CD4-positive, alpha-beta T cell treated with Interleukin-1 beta for 1 hour (primary cell): ENCODE data around the gene SOD3.

Experiments used
- DNase-seq, 2 donors: peaks; one replicate each; pipeline ENCODE4 v3.0.0-alpha.2; 2020 to 2022

The SOD3 gene, protein sequence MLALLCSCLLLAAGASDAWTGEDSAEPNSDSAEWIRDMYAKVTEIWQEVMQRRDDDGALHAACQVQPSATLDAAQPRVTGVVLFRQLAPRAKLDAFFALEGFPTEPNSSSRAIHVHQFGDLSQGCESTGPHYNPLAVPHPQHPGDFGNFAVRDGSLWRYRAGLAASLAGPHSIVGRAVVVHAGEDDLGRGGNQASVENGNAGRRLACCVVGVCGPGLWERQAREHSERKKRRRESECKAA

DNA sequence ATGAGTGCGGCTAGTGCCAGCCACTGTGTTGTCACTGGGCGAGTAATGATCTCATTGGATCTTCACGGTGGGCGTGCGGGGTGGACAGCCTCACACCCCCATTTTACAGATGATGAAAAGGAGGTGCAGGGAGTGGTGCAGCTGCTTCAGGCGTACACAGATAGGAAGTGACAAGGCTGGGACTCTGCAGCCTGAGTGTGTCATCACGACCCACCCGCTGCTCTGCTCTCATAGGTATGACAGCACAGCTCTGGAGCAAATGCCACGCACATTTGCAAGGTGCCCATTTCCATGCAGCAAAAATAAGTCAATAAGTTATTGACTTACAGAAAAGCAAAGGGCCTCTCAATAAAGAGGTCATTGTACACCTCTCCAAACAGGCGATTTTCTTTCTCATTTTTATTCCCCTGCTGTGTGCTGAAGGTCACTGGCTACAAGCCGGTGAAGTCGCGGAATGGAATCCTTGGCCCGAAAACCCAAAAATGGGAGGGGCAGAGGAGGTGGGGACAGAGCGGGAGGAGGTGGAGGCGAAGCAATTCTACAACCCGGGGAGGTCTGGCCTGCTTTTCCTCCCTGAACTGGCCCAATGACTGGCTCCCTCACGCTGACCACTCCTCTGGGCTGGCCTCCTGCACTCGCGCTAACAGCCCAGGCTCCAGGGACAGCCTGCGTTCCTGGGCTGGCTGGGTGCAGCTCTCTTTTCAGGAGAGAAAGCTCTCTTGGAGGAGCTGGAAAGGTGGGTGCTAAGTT lies at the start of gene SOD3:
Gene SOD3, plus strand, starts transcription at position 658 of the 750 bp plus-strand sequence. CDS start 3,949 bp downstream, outside the sequence.
- DNase-seq, result no peak

DNA sequence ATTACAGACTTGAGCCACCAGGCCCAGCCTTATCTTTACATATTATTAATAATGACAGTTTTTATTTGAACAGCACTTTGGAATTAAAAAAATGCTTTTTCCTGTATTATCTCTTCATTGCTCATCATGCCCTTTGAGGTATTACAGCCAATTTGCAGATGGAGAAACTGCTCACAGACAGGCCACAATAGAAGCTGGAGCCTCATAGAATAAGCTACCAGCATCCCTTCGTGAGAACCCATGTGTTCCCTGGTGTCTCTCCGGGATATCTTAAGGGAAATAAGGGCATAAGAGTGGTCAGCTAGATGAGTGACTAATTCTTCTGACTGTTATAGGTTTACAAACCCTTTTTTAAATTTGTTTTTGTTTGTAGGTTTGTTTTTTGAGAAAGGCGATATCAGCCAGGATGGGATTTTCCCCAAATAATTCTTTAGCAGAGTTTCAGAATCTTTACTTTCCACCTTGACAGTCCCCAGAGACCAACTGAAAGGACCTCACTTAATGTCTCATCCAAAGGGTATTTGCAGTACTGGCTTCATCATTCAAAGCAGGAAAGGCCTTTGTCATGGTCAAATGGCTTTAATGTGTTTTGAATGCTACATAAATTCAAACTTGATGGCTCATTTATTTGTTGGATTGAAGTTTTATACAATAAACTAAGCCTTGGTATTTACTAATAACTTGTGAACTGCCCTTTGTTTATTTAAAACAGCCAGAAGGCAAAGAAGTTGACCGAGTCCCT lies 48.0 kb upstream of the SOD3 start:
- DNase-seq, result no peak

DNA sequence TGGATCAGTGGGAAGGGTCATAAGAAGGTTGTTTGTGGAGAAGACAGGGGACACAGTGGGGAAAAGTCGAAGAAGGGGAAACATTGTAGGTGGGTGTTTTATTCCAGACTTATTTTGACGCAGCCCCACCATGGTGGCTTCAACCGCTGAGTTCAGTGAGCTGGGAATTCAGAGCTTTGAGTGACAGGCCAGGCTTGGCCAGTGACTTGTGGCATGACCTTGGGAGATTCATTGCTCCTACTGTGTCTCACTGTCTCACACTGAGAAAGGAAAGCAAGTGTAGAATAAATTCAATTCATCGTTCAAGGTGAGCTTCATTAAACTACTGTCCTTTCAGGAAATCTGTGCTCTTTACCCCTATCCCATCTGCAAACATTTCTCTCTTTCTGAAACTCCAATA lies 47.4 kb upstream of the SOD3 start:
- no peak for DNase-seq

DNA sequence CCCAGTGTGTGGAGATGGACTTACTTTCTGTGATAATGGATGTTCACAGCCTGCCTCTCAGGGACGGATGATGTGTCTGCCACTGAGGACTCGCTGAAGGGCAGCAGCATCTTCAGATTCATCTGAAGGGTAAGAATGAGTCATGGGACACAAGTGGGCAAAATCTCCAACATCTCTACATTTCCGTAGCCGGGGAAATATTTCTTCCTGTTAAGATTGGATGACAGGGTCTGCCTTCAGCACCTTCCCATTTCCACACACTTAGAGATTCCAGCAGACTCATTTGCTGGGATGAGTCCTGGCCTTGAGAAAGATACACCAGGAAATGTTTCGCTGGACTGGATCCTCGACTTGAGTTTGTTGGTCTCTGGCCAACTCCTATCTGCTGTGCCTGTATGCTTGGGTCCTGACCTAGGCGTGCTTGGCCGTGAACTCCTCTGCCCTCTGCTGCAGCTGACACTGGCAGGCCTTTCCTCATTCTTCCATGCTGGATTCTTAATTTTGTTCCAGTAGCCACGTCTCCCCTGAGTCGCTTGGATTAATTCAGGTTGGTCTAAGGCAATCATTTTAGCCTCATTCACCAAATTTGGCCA lies 46.5 kb upstream of the SOD3 start:
- DNase-seq, result no peak

DNA sequence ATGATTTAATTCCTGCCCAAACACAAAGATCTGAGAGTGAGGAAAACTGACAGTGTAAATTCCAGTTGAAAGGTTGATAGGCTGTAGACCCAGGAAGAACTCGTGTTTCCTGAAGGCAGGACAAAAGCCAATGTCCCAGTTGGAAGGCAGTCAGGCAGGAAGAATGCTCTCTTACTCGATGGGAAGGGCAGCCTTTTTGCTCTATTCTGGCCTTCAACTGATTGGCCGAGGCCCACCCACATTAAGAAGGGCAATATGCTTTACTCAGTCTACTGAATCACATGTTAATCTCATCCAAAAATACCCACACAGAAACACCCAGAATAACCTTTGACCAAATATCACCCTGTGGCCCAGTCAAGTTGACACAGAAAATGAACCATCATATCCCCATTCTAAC lies 45.3 kb upstream of the SOD3 start:
- DNase-seq, result no peak

DNA sequence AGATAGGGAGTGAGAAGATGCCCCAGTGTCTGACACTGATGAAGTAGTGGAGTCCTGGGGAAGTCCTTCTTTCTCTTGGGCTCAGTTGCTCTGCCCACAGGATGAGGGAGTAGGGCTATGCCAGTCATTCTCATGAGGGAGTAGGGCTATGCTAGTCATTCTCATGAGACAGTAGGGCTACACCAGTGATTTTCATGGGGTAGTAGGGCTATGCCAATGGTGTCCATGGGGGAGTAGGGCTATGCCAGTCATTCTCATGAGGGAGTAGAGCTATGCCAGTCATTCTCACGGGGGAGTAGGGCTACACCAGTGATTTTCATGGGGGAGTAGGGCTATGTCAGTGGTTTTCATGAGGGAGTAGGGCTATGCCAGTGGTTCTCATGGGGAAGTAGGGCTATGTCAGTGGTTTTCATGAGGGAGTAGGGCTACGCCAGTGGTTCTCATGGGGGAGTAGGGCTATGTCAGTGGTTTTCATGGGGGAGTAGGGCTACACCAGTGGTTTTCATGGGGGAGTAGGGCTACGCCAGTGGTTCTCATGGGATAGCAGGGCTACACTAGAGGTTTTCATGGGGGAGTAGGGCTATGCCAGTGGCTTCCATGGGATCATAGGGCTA lies 43.3 kb upstream of the SOD3 start:
- DNase-seq, result no peak

DNA sequence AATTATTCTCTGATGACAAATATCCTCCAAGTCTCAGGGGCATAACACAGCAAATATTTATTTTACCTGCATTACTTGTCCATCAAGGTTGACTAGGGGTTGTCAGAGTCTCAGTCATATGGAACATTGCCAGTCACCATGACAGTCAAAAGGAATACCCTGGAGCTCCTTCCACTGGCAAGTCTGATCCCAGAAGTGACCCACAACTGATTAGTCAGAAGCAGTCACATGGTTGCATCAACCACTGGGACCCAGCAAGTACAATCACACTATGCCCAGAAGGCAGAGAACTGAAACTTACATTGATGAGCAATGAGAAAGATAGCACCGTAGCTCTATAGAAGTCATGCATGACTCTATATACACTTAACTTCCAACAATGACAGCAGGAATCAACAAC lies 41.9 kb upstream of the SOD3 start:
- no peak for DNase-seq

DNA sequence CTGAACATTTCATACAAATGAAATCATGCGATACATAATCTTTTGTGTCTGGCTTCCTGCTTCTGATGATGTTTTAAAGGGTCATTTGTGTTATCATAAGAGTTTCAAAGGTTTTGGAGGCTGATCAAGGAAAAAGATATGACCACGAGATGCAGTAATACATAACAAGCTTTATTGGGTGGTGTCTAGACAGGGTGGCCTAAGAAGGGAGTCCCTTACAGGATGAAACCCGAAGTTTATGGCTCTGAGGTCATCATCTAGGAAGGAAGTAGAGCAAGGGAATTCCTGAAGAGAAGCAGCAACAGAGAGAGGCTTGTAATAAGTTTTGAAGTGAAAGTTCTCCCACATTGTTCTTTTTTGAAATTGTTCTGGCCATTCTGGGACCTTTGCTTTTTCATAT lies 40.8 kb upstream of the SOD3 start:
- no peak for DNase-seq

DNA sequence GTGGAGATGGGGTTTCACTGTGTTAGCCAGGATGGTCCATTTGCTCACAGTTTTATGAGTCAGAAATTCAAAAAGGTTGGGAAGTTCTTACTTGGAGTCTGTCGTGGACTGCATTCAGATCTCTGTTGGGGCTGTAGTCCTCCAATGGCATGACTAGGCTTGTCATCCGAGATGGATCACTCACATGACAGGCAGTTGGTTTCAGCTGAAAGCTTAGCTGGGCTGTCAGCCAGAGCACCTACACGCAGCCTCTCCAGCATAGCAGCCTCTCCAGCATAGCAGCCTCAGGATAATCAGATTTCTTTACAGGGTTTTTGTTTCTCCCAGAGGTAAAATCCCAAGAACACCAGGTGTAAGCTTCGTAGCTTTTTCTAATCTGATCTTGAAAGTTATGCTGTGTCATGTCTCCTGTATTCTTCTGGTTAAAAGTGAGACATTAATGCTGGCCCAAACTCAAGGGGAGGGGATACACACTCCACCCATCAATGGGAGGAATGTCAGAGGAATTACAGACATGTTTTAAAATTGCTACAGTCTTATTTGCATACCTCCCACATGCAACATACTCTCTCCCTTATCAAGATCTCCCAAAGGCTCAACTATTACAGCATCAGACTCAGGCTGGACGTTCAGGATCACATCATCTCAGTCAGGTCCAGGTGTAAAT lies 31.6 kb upstream of the SOD3 start:
- DNase-seq, result no peak

DNA sequence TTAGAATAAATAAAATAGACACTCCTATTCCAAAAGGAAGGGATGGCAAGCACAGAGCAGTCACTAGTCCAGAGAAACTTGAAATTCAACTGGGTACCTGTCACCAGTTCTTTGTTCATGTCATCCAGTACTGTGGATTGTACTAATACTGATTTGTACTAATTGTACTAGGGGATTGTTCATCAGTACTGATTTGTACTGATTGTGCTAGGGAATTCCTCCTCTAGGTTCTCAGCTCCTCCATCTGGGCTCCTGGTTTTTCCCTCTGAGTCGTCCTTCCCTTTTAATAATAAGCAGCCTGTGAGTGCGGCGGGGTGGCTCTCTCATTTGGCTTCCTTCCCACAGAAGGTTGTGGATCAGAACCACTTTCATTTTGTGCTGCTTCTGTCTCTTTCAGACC lies 31.0 kb upstream of the SOD3 start:
- no peak for DNase-seq

DNA sequence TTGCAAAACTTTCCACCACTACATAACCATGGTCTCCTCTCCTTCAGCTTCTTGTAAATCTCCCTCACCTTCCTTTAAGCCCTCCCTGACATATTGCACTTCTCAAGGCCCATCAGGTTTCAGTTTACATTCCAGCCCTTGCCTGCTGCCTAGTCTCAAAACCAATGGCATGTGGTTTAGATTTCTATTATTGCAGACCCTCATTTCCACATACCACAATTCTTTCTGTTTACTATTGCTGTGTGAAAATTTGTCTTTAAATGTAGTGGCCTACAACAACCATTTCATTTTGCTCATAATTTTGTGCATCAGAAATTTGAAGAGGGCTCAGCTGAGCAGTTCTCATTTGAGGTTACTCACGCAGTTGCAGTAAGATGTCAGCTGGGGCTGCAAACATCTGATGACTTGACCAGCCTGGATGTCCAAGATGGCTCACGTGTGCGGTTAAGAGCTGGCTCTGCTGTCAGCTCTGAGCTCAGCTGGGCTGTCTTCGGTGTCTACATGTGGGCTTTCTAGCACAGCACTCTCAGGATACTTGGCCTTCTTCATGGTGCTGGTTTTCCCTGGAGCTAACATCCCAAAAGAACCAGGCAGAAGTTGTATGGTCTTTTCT lies 29.9 kb upstream of the SOD3 start:
- DNase-seq, result no peak

DNA sequence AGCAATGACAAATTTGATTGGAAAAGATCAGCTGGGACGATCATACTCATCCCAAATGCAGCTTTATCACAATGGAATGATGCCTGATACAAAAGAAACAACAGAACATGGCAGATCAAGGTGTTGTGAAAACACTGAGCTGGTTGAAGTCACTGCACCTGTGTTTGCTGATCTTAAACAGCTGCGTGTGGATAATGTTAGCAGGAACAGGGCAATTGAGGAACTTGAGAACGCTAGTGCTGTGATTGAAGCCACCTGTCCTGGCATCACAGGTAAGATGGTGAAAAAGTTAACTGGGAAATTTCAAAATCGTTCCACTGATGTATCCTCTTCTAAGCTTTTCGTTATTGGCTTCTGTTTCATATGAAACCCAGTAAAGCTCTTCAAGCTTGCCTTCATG lies 27.4 kb upstream of the SOD3 start:
- DNase-seq, result no peak

DNA sequence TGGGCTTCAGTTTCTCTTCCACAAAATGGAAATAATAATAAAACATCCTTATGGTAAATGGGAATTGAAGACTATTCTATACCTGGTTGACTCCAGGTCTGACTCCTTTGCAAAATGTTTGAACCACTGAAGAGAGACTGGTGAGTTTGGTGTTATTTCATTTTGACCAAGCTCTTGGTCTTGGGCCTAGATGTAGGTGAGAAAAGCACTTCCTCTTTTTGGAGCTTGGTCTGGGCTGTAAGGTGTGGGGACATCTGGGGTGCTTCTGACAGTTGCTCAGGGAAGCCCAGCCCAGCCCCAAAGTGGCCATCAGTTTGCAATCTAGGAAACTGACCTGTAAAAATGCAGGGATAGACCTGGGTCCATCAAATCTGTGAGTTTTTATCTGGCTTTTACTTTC lies 26.8 kb upstream of the SOD3 start:
- no peak for DNase-seq

DNA sequence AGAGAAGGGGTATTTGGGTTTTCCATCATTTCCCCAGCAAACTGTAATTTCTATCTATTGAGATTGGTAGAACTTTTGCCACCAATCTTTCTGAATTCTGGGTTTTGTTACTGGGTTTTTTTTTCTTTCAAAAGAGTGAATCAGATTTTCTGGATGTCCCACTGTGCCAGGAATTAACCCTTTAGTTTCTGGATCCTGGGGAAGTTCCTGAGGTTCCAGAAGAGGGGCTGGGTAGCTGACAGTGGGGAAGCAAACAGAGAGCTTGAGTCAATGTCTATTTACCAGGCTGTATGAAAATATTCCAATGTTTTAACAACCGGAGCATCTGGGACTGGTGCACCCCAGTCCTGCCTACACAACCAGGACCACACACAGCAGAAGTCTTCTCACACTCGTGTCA lies 25.8 kb upstream of the SOD3 start:
- DNase-seq, result no peak

DNA sequence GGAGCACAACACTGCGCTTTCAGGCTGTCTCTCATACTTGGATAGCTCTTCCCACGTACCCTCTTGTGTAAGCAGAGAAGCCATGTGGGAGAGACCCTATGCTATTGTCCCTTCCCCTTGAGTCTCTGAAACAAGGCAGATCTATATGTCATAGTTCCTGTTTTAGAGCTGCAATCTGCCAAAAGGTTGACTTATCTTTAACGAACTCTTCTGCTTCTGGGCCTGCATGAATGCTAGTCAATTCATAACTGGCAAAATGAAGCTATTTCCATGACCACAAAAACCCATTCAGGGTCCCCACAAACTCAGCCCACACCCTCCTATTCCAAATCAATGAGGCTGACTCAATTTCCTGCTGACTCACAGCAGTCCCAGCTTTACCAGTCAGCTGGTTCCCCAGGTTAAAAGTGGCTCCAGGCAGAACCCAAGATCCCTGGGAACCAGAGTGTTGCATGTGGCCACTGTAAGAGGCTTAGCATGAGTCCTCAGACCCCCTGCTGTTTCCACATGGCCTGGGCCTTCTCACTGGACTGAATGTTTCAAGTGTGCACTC lies 25.3 kb upstream of the SOD3 start:
- DNase-seq, result no peak

DNA sequence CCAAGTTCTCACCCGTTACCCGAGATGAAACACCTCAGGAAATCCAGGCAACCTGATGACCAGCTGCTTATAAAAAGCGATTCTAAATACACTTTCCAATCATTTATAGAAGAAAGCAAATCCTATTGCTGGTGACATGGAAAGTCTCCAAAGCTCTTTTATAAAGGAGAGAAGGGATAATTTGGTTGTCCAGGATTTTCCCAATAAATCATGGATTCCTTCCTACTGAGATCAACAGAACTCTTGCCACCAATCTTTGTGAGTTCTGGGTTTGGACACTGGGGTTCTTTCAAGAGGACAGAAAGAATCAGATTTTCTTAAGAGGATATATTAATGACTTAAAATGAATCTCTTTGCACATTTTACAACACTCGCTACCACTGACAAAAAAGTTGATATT lies 24.7 kb upstream of the SOD3 start:
- DNase-seq, result no peak

DNA sequence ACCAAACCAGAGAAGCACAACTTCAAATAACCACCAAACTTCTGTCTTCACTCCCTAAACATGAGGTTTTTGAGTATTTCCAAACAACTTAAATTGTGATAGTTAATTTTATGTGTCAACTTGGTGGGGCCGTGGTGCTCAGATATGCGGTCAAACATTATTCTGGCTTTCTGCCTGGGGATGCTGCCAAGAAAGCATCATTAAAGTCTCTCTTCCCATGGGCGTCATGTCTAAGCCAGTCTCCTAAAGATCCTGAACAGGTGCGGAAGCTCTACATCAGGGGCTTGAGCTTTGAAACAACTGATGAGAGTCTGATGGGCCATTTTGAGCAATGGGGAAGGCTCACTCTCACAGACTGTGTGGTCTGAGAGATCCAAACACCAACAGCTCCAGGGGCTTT lies 24.1 kb upstream of the SOD3 start:
- no peak for DNase-seq

DNA sequence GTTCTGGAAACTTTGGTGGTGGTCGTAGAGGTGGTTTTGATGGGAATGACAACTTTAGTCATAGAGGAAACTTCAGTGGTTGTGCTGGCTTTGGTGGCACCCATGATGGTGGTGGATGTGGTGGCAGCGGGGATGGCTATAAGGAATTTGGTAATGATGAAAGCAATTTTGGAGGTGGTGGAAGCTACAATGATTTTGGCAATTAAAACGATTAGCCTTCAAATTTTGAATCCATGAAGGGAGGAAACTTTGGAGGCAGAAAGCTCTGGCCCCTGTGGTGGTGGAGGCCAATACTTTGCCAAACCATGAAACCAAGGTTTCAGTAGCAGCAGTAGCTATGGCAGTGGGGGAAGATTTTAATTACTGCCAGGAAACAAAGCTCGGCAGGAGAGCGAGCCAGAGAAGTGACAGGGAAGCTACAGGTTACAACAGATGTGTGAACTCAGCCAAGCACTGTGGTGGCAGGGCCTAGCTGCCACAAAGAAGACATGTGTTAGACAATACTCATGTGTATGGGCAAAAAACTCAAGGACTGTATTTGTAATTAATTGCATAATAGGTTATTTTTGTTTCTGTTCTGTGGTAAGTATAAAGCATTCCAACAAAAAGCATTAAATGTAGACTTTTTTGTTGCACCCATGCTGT lies 23.2 kb upstream of the SOD3 start:
- no peak for DNase-seq

DNA sequence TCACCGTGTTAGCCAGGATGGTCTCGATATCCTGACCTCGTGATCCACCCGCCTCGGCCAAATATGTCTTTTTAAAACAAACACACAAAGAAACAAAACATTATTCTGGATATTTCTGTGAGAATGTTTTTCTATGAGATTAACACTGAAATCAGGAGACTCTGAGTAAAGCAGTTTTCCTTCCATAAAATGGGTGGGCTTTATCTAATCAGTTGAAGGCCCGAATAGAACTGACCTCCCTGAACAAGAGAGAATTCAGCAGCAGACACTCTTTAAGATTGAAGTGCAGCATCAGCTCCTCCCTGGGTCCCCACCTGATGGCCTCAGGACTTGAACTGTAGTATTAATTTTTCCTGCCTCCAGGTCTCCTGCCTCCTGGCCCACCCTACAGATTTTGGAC lies 22.4 kb upstream of the SOD3 start:
- no peak for DNase-seq

DNA sequence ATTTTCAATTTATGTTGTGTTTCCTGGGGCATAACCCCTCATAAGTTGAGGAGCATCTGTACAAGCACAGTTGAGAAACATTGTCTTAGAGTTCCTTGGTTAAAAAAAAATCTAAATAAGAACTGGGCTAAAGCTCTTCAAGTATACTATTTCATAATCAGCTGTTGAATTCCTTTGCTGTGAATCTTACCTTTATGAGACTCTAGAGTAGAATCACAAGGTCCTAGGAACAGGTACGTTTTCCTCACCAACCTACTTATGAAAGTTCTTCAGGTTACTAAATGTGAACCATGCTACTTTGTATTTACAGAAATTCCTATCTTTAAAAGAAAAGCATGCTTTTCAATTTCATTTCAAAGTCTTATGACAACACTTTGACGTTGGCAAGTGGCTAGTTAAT lies 20.9 kb upstream of the SOD3 start:
- no peak for DNase-seq

DNA sequence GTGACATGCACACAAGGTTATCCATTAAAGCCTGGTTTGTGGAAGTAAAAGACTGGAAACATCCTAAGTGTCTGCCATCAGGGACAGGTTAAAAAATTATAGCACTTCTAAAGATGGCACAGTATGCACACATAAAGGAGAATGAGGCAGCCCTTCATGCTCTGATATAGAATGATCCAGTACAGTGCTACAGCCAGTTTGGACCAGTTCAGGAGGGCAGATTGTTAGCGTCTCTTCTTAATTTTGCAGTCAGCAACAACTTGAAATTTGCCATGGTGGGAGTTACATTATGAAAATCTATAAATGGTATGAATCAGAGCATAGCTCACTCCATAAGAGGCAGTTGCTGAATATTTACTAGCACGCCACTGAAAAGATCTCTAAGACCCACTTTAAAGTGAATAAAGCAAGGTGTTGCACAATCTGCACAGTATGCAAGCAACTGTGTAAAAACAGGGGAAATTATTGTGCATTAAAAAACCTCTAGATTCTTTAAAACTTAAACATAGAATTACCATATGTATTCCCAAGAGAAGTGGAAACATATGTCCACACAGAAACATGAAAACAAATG lies 20.3 kb upstream of the SOD3 start:
- no peak for DNase-seq
